ENCODE data around the gene ASB15. TPM values are rescaled to one million over a fixed set of nuclear protein-coding genes. Genes with fewer than 3 reads are reported as not detected.

ASB15 gene
- polyA plus RNA-seq, 4 donors: 0.07 to 1.7 (median 1.4) TPM

DNA sequence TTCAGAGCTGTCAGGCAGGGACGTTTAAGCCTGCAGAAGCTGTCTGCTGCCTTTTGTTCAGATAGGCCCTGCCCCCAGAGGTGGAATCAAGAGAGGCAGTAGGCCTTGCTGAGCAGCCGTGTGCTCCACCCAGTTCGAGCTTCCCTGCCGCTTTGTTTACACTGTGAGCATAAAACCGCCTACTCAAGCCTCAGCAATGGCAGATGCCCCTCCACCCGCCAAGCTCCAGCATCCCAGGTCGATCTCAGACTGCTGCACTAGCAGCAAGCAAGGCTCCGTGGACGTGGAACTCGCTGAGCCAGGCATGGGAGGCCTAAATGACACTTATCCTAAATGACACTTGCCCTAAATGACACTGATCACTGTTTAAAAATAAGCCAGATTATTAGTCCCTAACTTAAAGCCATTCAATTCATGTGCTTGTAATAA lies 6.8 kb upstream of the ASB15 start:
- no peak for DNase-seq (ENCODE audit: low read depth in 4 of 4, low spot score in 3 of 4)

- DNase-seq (ENCODE audit: low read depth in 4 of 4, low spot score in 3 of 4): no peak
Observed at GRCh38 chr7:123598657-123599056, 3.0 kb upstream of the ASB15 start.

DNA sequence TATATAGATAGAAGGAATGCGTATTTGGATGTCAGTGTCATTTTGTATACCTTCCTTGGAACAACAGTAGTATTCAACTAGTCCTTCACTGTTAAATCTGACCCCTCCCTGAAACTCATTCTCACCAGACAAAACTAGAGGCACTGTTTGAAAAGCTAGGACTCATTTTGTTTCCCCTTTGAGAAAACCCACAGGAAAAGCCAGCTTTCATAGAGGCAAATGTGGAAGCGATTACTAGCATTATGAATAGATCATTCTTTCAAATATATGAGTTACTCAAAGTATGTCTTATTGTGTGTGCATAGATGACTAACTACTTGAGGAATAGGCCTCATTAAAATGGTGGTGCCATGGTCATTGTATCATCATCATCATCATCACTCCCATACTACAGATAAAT lies 1.9 kb upstream of the ASB15 start:
- no peak for DNase-seq (ENCODE audit: low read depth in 4 of 4, low spot score in 3 of 4)

- DNase-seq (ENCODE audit: low read depth in 4 of 4, low spot score in 3 of 4): no peak
Observed at GRCh38 chr7:123600876-123601275, 745 bp upstream of the ASB15 start.

DNA sequence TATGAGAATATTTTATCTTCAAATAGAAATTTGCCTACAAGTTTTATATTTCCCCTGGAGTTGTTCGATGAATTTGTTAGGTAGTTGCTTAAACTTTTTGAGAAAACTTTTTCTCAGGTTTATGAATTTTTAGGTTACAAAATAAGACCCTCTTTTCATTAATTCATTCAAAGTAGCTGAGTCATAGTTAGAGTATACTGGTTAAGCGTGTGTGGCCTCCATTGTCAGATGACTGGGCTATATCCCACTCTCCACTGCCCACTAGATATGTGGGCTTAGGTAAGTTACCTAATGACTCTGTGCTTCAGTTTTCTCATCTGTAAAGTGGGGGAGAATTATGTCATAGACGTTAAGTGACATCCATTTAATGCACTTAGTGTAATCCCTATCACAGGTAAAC lies 1.0 kb downstream of the ASB15 start:
- DNase-seq (ENCODE audit: low read depth in 4 of 4, low spot score in 3 of 4): no peak

GRCh38 chr7:123604739-123605138 lies 3.1 kb downstream of the ASB15 start:
- DNase-seq (ENCODE audit: low read depth in 4 of 4, low spot score in 3 of 4): no peak

- no peak for DNase-seq (ENCODE audit: low read depth in 4 of 4, low spot score in 3 of 4)
Observed at GRCh38 chr7:123607423-123607975, 5.9 kb downstream of the ASB15 start.

DNA sequence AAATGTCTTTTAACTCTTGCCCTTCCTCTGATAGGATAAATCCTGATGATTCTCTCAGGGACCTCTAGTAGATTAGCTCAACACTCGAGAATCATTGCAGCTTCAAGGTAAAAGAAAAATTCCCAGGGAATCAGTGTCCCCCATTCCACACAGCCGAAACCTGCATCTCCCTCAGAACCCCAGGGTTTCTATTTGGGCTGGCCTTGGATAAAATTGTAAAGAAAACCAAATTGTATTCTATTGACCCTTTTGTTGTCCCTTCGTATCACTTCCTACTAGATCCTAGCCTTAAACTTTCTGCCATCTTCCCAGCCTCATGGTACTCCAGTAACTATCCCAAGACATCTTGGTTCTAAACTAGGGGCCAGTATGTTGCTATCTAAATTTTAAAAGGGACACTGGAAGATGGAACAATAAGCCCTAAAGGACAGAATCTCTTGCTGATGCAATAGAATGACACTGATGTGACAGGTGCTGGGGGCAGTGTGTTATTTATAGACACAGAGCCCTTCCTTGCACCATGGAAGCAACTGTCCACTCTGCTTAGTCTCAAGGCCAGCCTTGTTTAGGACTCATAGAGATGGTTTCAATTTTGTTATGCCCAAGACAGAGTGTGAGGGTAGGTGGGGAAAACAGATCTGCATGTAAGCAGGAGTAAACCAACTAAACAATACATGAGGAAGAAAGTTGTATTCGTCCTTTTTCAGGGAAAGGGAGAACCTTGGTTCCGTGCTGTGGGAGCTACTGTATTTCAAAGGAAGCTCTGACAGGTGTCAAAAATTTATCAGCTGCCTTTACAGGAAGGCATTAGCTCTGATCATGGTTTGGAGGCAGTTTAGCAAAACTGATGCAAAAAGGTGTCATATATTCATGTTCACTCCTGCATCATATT lies 7.6 kb downstream of the ASB15 start:
- DNase-seq (ENCODE audit: low read depth in 4 of 4, low spot score in 3 of 4): no peak

DNA sequence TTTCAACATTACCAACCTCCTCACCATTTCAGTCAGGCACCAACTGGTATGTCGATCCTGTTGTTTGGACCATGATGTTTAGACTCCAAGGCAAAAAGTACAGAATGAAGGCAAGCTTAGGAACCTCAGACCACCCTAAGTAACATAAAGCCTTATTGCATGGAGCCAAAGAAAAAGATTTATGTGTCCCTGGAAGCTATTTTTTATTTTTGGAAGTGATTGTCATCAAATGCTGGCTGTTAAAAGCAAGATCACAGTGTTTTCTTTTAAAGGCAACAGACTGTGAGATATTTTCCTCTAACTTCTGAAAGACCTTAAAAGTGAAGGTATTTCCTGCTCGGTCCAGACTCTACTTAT lies 8.2 kb downstream of the ASB15 start:
- DNase-seq (ENCODE audit: low read depth in 4 of 4, low spot score in 3 of 4): no peak

GRCh38 chr7:123612024-123612423 lies 10.4 kb downstream of the ASB15 start:
- no peak for DNase-seq (ENCODE audit: low read depth in 4 of 4, low spot score in 3 of 4)

DNA sequence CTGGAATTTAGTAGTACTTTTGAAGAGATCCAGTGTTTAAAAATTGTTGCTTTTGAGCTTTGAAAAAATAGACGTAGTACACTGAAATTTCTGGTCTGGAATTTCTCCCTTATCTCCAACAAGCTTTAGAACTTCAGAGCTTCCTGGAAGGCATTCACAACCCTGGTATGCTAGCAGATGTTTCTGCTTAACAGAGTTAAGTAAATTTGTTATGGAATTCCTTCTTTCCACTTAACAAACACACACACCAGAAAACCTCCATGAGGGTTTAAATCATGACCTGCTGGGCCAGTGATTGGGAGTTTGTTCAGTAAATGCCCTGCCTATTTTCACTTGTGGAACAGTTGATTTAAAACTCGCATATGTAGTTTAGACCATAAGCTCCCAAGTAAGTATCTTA lies 13.7 kb downstream of the ASB15 start:
- peak in 1 of 4 donors; percentile 5 for DNase-seq (ENCODE audit: low read depth in 4 of 4, low spot score in 3 of 4)

GRCh38 chr7:123616223-123616622 lies 14.6 kb downstream of the ASB15 start:
- DNase-seq (ENCODE audit: low read depth in 4 of 4, low spot score in 3 of 4): no peak

- no peak for DNase-seq (ENCODE audit: low read depth in 4 of 4, low spot score in 3 of 4)
Observed at GRCh38 chr7:123621707-123622106, 20.1 kb downstream of the ASB15 start.

GRCh38 chr7:123622660-123623386 lies 21.2 kb downstream of the ASB15 start:
- DNase-seq (ENCODE audit: low read depth in 4 of 4, low spot score in 3 of 4): no peak

DNA sequence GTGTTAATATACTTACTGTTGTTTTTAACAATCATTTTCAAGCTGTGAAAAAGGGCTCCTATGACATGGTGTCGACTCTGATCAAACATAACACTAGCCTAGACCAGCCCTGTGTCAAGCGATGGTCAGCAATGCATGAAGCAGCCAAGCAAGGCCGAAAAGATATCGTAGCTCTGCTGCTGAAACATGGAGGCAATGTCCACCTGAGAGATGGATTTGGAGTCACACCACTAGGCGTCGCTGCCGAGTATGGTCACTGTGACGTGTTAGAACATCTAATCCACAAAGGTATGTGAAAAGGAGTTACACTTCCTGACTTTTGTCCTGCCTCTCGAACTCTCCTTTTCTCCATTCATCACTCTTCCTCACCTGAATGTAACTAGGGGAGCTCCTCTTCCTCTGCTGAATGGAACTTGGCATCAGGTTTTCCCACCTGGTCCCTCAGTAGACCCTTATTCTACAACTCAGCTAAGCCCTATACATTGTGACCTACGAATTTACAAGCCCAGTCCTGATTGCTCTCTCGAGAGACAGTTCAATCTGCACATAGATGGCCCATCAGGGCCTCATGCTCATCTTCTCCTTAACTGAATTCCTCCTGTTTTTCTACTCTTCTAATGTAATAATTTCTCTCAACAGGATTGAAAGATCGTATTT lies 23.0 kb downstream of the ASB15 start:
- DNase-seq (ENCODE audit: low read depth in 4 of 4, low spot score in 3 of 4): no peak

DNA sequence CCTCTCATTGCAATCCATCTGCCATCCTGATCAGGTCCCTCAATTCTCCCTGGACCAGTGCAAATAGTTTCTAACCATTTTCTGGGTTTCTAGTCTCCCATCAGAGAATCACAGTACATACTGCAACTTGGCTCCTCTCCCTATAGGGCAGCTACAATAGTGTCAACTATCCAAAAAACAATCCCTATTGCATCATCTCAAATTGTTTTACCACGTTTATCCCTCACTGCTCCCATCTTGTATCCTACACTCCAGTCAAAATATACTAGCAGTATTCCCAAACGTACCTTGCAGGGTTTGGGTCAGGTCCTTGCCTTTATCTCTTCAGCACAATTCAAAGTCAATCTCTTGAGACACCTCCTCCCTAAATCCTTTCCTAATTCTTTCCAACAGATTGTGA lies 23.6 kb downstream of the ASB15 start:
- no peak for DNase-seq (ENCODE audit: low read depth in 4 of 4, low spot score in 3 of 4)

- no peak for DNase-seq (ENCODE audit: low read depth in 4 of 4, low spot score in 3 of 4)
Observed at GRCh38 chr7:123627851-123628250, 26.2 kb downstream of the ASB15 start.

DNA sequence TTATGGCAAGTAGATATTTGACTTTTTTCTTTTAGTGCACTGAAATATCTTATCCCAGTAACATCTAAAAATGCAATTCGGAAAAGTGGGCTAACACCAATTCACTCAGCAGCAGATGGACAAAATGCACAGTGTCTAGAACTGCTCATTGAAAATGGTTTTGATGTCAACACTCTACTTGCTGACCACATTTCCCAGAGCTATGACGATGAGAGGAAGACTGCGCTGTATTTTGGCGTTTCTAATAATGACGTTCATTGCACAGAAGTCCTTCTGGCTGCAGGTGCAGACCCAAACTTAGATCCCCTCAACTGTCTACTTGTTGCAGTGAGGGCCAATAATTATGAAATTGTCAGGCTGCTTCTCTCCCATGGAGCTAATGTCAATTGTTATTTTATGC lies 27.2 kb downstream of the ASB15 start:
- DNase-seq (ENCODE audit: low read depth in 4 of 4, low spot score in 3 of 4): no peak

GRCh38 chr7:123629281-123629680 lies 27.7 kb downstream of the ASB15 start:
- DNase-seq (ENCODE audit: low read depth in 4 of 4, low spot score in 3 of 4): no peak

DNA sequence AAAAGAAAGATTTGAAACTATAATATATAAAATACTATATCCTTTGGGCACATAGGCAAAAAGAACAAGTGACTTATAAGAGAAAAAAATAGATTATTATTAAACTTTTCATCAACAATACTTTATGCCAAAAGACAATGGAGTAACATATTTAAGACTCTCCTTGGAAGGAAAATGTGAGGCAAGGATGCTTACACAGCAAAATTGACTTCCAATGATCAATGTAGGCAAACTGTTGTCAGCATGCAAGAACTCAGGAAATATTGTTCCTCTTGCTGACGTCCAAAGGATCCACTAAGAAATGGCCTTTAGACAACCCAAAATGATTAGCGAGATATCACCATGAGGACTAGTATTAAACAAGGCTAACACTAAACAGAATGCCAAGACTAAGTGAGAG lies 31.2 kb downstream of the ASB15 start:
- no peak for DNase-seq (ENCODE audit: low read depth in 4 of 4, low spot score in 3 of 4)

DNA sequence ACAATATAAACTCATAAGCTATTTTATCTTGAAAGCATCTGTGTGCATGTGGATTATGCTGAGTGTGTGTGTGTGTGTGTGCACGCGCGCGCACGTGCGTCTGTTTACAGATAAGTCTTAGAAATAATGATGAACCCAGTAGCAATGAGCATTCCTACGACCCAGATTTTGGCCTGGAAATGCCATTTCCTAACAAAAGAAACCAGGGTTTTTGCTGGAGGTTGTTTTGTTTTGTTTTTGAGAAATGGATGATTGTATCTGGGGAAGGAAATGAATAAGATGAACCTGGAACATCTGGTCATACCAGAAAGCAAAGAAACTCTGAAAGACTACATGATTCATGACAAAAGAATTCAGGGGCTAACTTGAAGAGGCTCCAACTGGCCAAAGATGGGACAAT lies 31.9 kb downstream of the ASB15 start:
- DNase-seq (ENCODE audit: low read depth in 4 of 4, low spot score in 3 of 4): no peak
